IMR-90 (cell line): Measurements from ENCODE around the gene MICU1. TPM values are rescaled to one million over a fixed set of nuclear protein-coding genes. Genes with fewer than 3 reads are reported as not detected.

Experiments used
- ATAC-seq: fragments of 200-7000 bp; cut with Tn5 transposase; 2 replicates; pipeline ENCODE4 v1.9.1; 2020; ENCODE audit warnings: low read depth, mild to moderate bottlenecking, moderate library complexity
- BruUV-seq: library from RNA; stranded (reverse); fragments of 400-500 nt; replicated peaks from 2 replicates; lab custom pipeline; 2021; lab: Mats Ljungman, UMichigan
- CTCF ChIA-PET: fragments of 300-600 bp; formaldehyde crosslinking; extraction: SDS; loops from one replicate; lab custom pipeline; 2021; ENCODE audit warnings: antibody characterized with exemption; lab: Yijun Ruan, JAX
- POLR2A ChIA-PET: fragments of 300-600 bp; sonication (Branson Sonifier 250); formaldehyde crosslinking; loops from one replicate; lab custom pipeline; 2022; ENCODE audit warnings: antibody characterized with exemption; ENCODE audit not compliant: unreplicated experiment; lab: Charles Lee
- DNase-seq: peaks from one replicate; pipeline ENCODE4 v3.0.0; 2013
- H2AFZ ChIP-seq: replicated peaks from 2 replicates; pipeline ENCODE3; 2013; ENCODE audit warnings: low read length, mild to moderate bottlenecking; ENCODE audit not compliant: poor library complexity
- H2AK5ac ChIP-seq: 2 replicates; pipeline ENCODE4 v1.6.1; 2013; ENCODE audit warnings: low read depth, low read length, inconsistent platforms
- H2AK9ac ChIP-seq: replicated peaks from 2 replicates; pipeline ENCODE3; 2013; ENCODE audit warnings: mild to moderate bottlenecking, low read depth, low read length, moderate library complexity; ENCODE audit not compliant: poor library complexity
- H2BK120ac ChIP-seq: 2 replicates; pipeline ENCODE4 v1.6.1; 2013; ENCODE audit warnings: low read depth, low read length, inconsistent platforms
- H2BK15ac ChIP-seq: 3 replicates; pipeline ENCODE4 v1.6.1; 2013; ENCODE audit warnings: low read depth, low read length, inconsistent platforms
- H2BK20ac ChIP-seq: 2 replicates; pipeline ENCODE4 v1.6.1; 2013; ENCODE audit warnings: low read depth, mild to moderate bottlenecking, inconsistent platforms, low read length, moderate library complexity
- H2BK5ac ChIP-seq: 2 replicates; pipeline ENCODE4 v1.6.1; 2013; ENCODE audit warnings: mild to moderate bottlenecking, low read depth, low read length, inconsistent platforms; ENCODE audit not compliant: poor library complexity, severe bottlenecking
- H3K14ac ChIP-seq: replicated peaks from 2 replicates; pipeline ENCODE4 v1.6.1; 2013; ENCODE audit warnings: low read depth, low read length, inconsistent platforms
- H3K18ac ChIP-seq: 2 replicates; pipeline ENCODE4 v1.6.1; 2013; ENCODE audit warnings: low read depth, low read length, control low read depth
- H3K23ac ChIP-seq: 2 replicates; pipeline ENCODE4 v1.6.1; 2013; ENCODE audit warnings: low read depth, low read length, inconsistent platforms
- H3K27ac ChIP-seq: 2 replicates; pipeline ENCODE4 v1.5.1; 2013; ENCODE audit warnings: mild to moderate bottlenecking, control low read depth, low read length; ENCODE audit not compliant: insufficient read depth
- H3K27me3 ChIP-seq: 2 replicates; pipeline ENCODE4 v1.6.1; 2013; ENCODE audit warnings: low read length; ENCODE audit not compliant: control insufficient read depth, insufficient read depth
- H3K36me3 ChIP-seq: 2 replicates; pipeline ENCODE4 v1.6.1; 2013; ENCODE audit warnings: low read length, mixed read lengths; ENCODE audit not compliant: control insufficient read depth, insufficient read depth
- H3K4ac ChIP-seq: 2 replicates; pipeline ENCODE4 v1.6.1; 2013; ENCODE audit warnings: low read depth, low read length, inconsistent platforms
- H3K4me1 ChIP-seq: 2 replicates; pipeline ENCODE4 v1.6.1; 2013; ENCODE audit warnings: low read length, mixed read lengths; ENCODE audit not compliant: control insufficient read depth, insufficient read depth
- H3K4me2 ChIP-seq: 2 replicates; pipeline ENCODE4 v1.6.1; 2013; ENCODE audit warnings: low read depth, mild to moderate bottlenecking, control low read depth, low read length, moderate library complexity
- H3K4me3 ChIP-seq: 2 replicates; pipeline ENCODE4 v1.5.1; 2013; ENCODE audit warnings: low read depth, mild to moderate bottlenecking, control low read depth, low read length, moderate library complexity; ENCODE audit not compliant: insufficient read depth
- H3K56ac ChIP-seq: 2 replicates; pipeline ENCODE4 v1.6.1; 2013; ENCODE audit warnings: low read length, inconsistent platforms; ENCODE audit not compliant: insufficient read depth; ENCODE audit errors: extremely low read depth
- H3K79me1 ChIP-seq, 2 experiments: 2 replicates each; pipeline ENCODE4 v1.6.1; 2013; ENCODE audit warnings: low read length in 2 of 2, inconsistent platforms in 1 of 2, low read depth in 1 of 2
- H3K9ac ChIP-seq: 2 replicates; pipeline ENCODE4 v1.6.1; 2013; ENCODE audit warnings: low read depth, low read length, control low read depth
- H3K9me1 ChIP-seq: 2 replicates; pipeline ENCODE4 v1.6.1; 2013; ENCODE audit warnings: low read length, inconsistent platforms; ENCODE audit not compliant: insufficient read depth
- H3K9me3 ChIP-seq: 2 replicates; pipeline ENCODE4 v1.6.1; 2013; ENCODE audit warnings: low read length; ENCODE audit not compliant: control insufficient read depth, insufficient read depth
- H4K20me1 ChIP-seq: 2 replicates; pipeline ENCODE4 v1.6.1; 2013; ENCODE audit warnings: low read length, inconsistent platforms; ENCODE audit not compliant: insufficient read depth
- H4K5ac ChIP-seq: 2 replicates; pipeline ENCODE4 v1.6.1; 2013; ENCODE audit warnings: mild to moderate bottlenecking, low read depth, low read length, control low read depth
- H4K8ac ChIP-seq, 2 experiments: 2 replicates each; pipeline ENCODE4 v1.6.1; 2013; ENCODE audit warnings: low read depth in 2 of 2, low read length in 2 of 2, control low read depth in 1 of 2, inconsistent platforms in 1 of 2
- H4K91ac ChIP-seq: 2 replicates; pipeline ENCODE4 v1.6.1; 2013; ENCODE audit warnings: low read depth, low read length, inconsistent platforms; ENCODE audit not compliant: insufficient read depth
- BHLHE40 ChIP-seq: fragments of 150-350 bp; IDR thresholded peaks from 2 replicates; pipeline ENCODE4 v1.6.1; 2016; ENCODE audit warnings: mild to moderate bottlenecking, low read depth, low read length
- CEBPB ChIP-seq: IDR thresholded peaks from 2 replicates; pipeline ENCODE4 v1.6.1; 2012; ENCODE audit warnings: low read depth, low read length, improper control_type of control experiment
- CHD1 ChIP-seq: IDR thresholded peaks from 2 replicates; pipeline ENCODE4 v1.6.1; 2012; ENCODE audit warnings: low read depth, low read length, improper control_type of control experiment
- CTCF ChIP-seq: conservative IDR thresholded peaks from 2 replicates; pipeline ENCODE4 v1.5.1; 2012; ENCODE audit warnings: mild to moderate bottlenecking, low read depth, low read length, improper control_type of control experiment
- FOS ChIP-seq: fragments of 150-350 bp; IDR thresholded peaks from 2 replicates; pipeline ENCODE4 v1.6.1; 2016; ENCODE audit warnings: low read depth, low read length
- MAFK ChIP-seq: IDR thresholded peaks from 2 replicates; pipeline ENCODE4 v1.6.1; 2012; ENCODE audit warnings: low read depth, low read length, improper control_type of control experiment
- MAZ ChIP-seq: IDR thresholded peaks from 2 replicates; pipeline ENCODE4 v1.6.1; 2012; ENCODE audit warnings: low read depth, mild to moderate bottlenecking, low read length, improper control_type of control experiment, moderate library complexity, borderline replicate concordance
- MXI1 ChIP-seq: IDR thresholded peaks from 2 replicates; pipeline ENCODE4 v1.6.1; 2012; ENCODE audit warnings: low read depth, mild to moderate bottlenecking, low read length, moderate library complexity, borderline replicate concordance
- NFE2L2 ChIP-seq: fragments of 150-350 bp; IDR thresholded peaks from 2 replicates; pipeline ENCODE4 v1.6.1; 2016; ENCODE audit warnings: low read depth, mild to moderate bottlenecking, low read length
- RAD21 ChIP-seq: IDR thresholded peaks from 2 replicates; pipeline ENCODE4 v1.6.1; 2012; ENCODE audit warnings: low read length, improper control_type of control experiment
- RCOR1 ChIP-seq: IDR thresholded peaks from 2 replicates; pipeline ENCODE4 v1.6.1; 2012; ENCODE audit warnings: mild to moderate bottlenecking, low read length, improper control_type of control experiment; ENCODE audit not compliant: insufficient replicate concordance
- RFX5 ChIP-seq: IDR thresholded peaks from 2 replicates; pipeline ENCODE4 v1.8.0; 2012; ENCODE audit warnings: low read depth, mild to moderate bottlenecking, low read length, moderate library complexity
- SMC3 ChIP-seq: fragments of 150-350 bp; IDR thresholded peaks from 2 replicates; pipeline ENCODE4 v1.6.1; 2016; ENCODE audit warnings: low read depth, mild to moderate bottlenecking, antibody characterized with exemption, low read length, moderate library complexity
- WGBS, 2 experiments: methylation state at CpG; one replicate each; pipeline versions ENCODE4 v1.1.5 to v1.1.7; 2013; ENCODE audit warnings: missing lambda C conversion rate in 2 of 2; ENCODE audit not compliant: insufficient read length in 1 of 2; ENCODE audit errors: extremely low coverage in 2 of 2; 5-methylcytosine and 5-hydroxymethylcytosine counted together
- dilution Hi-C: fragments of 300-500 bp; cut with HindIII; formaldehyde crosslinking; loops from one replicate; pipeline ENCODE4 v1.14.3; 2018; ENCODE audit warnings: low sequenced_read_pairs; ENCODE audit not compliant: unreplicated experiment
- in situ Hi-C: fragments of 300-500 bp; cut with MboI; formaldehyde crosslinking; loops from 3 replicates; pipeline ENCODE4 v1.14.3; 2019; ENCODE audit warnings: low sequenced_read_pairs, inconsistent platforms, mixed read lengths
- intact Hi-C: fragments of 100-400 bp; cut with micrococcal nuclease; formaldehyde crosslinking; loops from 2 replicates; pipeline ENCODE4 v1.10.0; 2022
- polyA plus RNA-seq, 3 experiments: library from polyadenylated mRNA; depleted of rRNA; stranded (reverse); fragments of >200 nt; gene quantifications; 2 replicates each; pipeline ENCODE4 v1.2.3, GENCODE V29; 2012; ENCODE audit warnings: low replicate concordance in 1 of 3
- total RNA-seq: library from RNA; depleted of rRNA; stranded (reverse); fragments of >200 nt; gene quantifications from 2 replicates; pipeline ENCODE4 v1.2.3, GENCODE V29; 2012
- TF ChIP-seq, protein P1 (sequence below): fragments of 150-350 bp; IDR thresholded peaks from 2 replicates; pipeline ENCODE4 v1.6.1; 2017; ENCODE audit warnings: mild to moderate bottlenecking, antibody characterized with exemption, low read length, low read depth

Gene MICU1
- total and polyA plus RNA-seq, 2 of the 4 experiments (the other 2 are of a cell fraction), result 43.6 to 44.7 TPM

DNA sequence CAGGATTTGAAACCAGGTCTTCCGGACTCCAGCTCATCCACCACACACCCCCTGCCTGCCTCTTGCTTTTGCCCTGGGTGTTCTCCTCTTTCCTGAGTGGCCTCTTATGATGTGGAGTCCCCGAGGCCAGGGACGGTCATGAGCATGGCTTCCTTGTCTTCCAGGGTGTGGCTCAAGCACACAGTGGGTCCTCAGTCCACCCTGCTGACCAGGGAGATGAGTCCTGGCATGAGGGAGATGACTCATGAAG is 303.9 kb downstream of the MICU1 start:
- peak overlapping the region; percentile 91 for H2BK20ac ChIP-seq
- H3K9me3 ChIP-seq, result no peaks in the 10 kb centered on the region
- peak overlapping the region; percentile 68; the same call in 1 of the 2 replicates for H3K56ac ChIP-seq
- H3K9ac ChIP-seq, result no peak overlapping the region
- 80% methylated on average over 2 of the region's 3 CpGs; no CpG with 5 or more reads in 1 of the 2 experiments for WGBS, 2 experiments
- BruUV-seq, result no TSS peak
- ChIA-PET CTCF (interaction anchor here (1.6 kb wide), 1 partner anchor 273 kb away, joined by 3 read pairs; no protein-coding TSS in a partner anchor), POLR2A (interaction anchor here (0.6 kb wide), 1 partner anchor 40 kb away, joined by 3 read pairs; no protein-coding TSS in a partner anchor)
- no peak for TF ChIP-seq RAD21
- TF ChIP-seq CHD1, result no peak
- TF ChIP-seq CEBPB, result no peak
- TF ChIP-seq MXI1, result no peak
- TF ChIP-seq RCOR1, result no peak
- no peak for TF ChIP-seq CTCF
- no peak for TF ChIP-seq MAFK
- TF ChIP-seq BHLHE40, result no peak
- no peak for TF ChIP-seq NFE2L2
- TF ChIP-seq, protein P1, sequence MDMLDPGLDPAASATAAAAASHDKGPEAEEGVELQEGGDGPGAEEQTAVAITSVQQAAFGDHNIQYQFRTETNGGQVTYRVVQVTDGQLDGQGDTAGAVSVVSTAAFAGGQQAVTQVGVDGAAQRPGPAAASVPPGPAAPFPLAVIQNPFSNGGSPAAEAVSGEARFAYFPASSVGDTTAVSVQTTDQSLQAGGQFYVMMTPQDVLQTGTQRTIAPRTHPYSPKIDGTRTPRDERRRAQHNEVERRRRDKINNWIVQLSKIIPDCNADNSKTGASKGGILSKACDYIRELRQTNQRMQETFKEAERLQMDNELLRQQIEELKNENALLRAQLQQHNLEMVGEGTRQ, result no peak
- TF ChIP-seq FOS, result no peak
- TF ChIP-seq MAZ, result no peak
- no peak for TF ChIP-seq SMC3
- no peak for TF ChIP-seq RFX5
- in situ Hi-C loops (loop anchor here (10.0 kb wide), 1 partner anchor 357 kb away; the partner anchor contains the start of gene CHST3), dilution Hi-C loops (no loop called here), intact Hi-C loops (no loop called here)
- H3K27ac ChIP-seq, result peak overlapping the region; percentile 96
- peaks cover 21% of the 10 kb centered on the region for H3K9me1 ChIP-seq
- H3K4me1 ChIP-seq, result peaks cover 42% of the 10 kb centered on the region
- H4K91ac ChIP-seq, result peak overlapping the region; percentile 99
- no peak overlapping the region for H3K4me3 ChIP-seq
- H3K18ac ChIP-seq, result peak overlapping the region; percentile 44
- H3K4me2 ChIP-seq, result no peak overlapping the region
- ATAC-seq (no peak), DNase-seq (no peak)
- H2AK9ac ChIP-seq, result peak overlapping the region; percentile 97
- H3K36me3 ChIP-seq, result no peaks in the 10 kb centered on the region
- H2BK5ac ChIP-seq, result peak overlapping the region; percentile 93
- H4K20me1 ChIP-seq, result no peaks in the 10 kb centered on the region
- H3K4ac ChIP-seq, result peak overlapping the region; percentile 98
- H3K23ac ChIP-seq, result peak overlapping the region; percentile 89; the same call in 1 of the 2 replicates
- peak overlapping the region; percentile 84 for H2AFZ ChIP-seq
- H3K14ac ChIP-seq, result peak overlapping the region; percentile 92
- peak overlapping the region; percentile 6; the same call in 1 of the 2 replicates for H4K5ac ChIP-seq
- peak overlapping the region; percentile 100 for H2AK5ac ChIP-seq
- peak overlapping the region; percentile 98 for H2BK120ac ChIP-seq
- H2BK15ac ChIP-seq, result peak overlapping the region; percentile 97; the same call in 2 of the 3 replicates
- H3K27me3 ChIP-seq, result no peaks in the 10 kb centered on the region
- H4K8ac ChIP-seq, result peak overlapping the region; percentile 92 to 99; a peak in 2 of 4 replicates
- peaks cover 0 to 22% of the 10 kb centered on the region in 2 experiments; a peak in 2 of 4 replicates for H3K79me1 ChIP-seq
